GM12892 (cell line): ENCODE measurements around the gene ZNF521.

ENCODE experiments used
- POLR2A ChIP-seq: IDR thresholded peaks from 2 replicates; pipeline ENCODE4 v1.6.1; 2011; ENCODE audit warnings: low read depth, low read length, control low read depth
- POLR2AphosphoS5 ChIP-seq: IDR thresholded peaks from 2 replicates; pipeline ENCODE4 v1.6.1; 2011; ENCODE audit warnings: low read depth, low read length, control low read depth

DNA sequence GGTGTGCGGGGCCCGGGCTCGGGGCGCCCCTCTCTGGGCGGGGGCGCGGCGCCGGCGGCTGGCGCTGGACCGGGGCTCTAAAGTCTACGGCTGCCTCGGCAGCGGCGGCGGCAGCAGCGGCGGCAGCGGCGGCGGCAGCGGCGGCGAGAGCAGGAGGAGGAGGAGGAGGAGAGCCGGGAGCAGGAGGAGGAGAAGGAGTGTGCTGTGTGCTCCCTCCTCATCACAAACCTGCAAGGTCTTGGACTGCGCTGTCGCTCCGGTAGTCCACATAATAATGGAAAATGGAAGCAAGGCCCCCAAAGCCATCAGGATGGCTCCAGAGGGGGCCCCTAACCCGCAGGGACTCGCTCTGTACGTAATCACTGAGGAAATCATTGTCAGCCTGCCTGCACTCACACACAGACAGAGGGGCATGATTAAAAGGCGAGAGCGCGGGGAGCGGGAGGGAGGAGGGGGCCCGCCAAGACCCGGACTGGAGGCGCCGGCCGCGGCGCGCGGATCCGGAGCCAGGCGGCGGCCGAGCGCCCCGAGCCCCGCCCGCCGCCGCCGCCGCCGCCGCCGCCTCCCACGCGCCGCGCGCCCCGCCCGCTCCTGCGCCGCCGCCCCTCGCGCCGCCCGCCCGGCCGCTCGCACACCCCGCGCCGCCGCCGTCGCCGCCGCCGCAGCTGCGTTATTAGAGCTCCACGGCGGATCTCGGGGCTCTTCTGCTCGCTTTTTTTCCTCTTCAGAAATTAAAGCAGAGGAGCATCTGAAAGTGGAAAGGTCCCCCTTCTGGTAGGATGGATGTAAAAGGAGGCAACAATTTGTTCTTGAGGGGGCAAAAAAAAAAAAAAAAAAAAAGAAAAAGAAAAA lies at the start of gene ZNF521:
- no peak for TF ChIP-seq POLR2A
- TF ChIP-seq POLR2AphosphoS5, result no peak
